ENCODE data around the gene MT3. TPM values are rescaled to one million over a fixed set of nuclear protein-coding genes. Genes with fewer than 3 reads are reported as not detected.

MT3 gene
- total RNA-seq (2021; ENCODE audit: unreplicated experiment) (not detected), Bru-seq, nascent RNA (not detected), BruChase-seq, experiment 1, labeled RNA remaining after a 2-hour chase (not detected), BruChase-seq, experiment 2, labeled RNA remaining after a 6-hour chase (not detected)
- polyA plus RNA-seq (2012; ENCODE audit: insufficient read length), result not detected
- long read RNA-seq, result 0 reads

DNA sequence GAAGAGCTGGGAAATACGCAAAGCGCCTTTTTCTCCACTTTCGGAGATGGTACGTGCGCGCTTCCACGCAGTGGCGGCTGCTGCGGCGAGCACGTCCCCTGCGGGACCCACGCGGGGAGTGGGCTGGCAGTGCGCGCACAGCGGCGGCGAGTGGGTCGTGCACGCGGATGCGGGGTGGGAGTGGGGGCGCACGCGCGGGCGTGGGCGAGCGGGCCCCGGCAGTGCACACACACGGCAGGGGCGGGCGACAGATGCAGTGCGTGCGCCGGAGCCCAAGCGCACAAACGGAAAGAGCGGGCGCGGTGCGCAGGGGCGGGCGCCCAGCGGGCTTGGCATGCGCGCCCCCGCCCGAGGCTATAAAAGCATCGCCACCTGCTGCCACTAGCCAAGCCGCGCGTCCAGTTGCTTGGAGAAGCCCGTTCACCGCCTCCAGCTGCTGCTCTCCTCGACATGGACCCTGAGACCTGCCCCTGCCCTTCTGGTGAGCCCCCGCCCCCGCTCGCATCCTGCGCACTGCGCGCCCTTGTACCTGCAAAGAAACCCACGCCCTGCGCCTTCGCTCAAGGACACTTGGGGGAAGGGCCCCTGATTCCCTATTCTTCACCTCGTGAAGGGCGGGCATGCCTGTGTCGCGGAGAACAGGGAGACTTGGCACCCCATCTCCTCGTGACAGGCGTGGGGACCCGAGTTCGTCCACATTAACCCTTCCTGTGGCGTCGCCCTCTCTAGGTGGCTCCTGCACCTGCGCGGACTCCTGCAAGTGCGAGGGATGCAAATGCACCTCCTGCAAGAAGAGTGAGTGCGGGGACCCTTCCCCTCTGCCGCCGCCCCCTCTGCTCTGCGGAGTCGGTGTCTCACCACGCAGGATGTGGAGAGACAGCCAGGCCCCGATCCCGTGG is at the start of gene MT3:
Gene MT3 (plus strand): TSS at position 388 of the 899 bp plus-strand sequence. CDS start 63 bp downstream, at position 451.
- no TSS peak for BruUV-seq (replicated peaks)
- no peaks in the 10 kb centered on the region; the same call in 1 of the 2 replicates for H3K27me3 ChIP-seq (ENCODE audit: control insufficient read depth, insufficient read depth, low read length)
- H3K9me3 ChIP-seq (ENCODE audit: control insufficient read depth, insufficient read depth, low read depth, low read length), result no peaks in the 10 kb centered on the region
- H3K36me3 ChIP-seq (ENCODE audit: control insufficient read depth, insufficient read depth, low read length), result no peaks in the 10 kb centered on the region
- peak within 1 kb of the TSS in 1 of 2 experiments; percentile 16; a peak in 1 of 4 replicates for H3K4me3 ChIP-seq (ENCODE audit: low read depth in 2 of 2, low read length in 2 of 2)
- intact Hi-C loops (cut with micrococcal nuclease; ENCODE audit: unreplicated experiment), result no loop called here
- H3K4me1 ChIP-seq (ENCODE audit: control insufficient read depth, insufficient read depth, low read length), result no peaks in the 10 kb centered on the region
- ChIA-PET POLR2A (no interaction called here), CTCF (no interaction called here)
- no peak for TF ChIP-seq TCF7L2 (IDR thresholded peaks at IDR 0.05; ENCODE audit: low read depth, low read length)
- TF ChIP-seq, protein P1, sequence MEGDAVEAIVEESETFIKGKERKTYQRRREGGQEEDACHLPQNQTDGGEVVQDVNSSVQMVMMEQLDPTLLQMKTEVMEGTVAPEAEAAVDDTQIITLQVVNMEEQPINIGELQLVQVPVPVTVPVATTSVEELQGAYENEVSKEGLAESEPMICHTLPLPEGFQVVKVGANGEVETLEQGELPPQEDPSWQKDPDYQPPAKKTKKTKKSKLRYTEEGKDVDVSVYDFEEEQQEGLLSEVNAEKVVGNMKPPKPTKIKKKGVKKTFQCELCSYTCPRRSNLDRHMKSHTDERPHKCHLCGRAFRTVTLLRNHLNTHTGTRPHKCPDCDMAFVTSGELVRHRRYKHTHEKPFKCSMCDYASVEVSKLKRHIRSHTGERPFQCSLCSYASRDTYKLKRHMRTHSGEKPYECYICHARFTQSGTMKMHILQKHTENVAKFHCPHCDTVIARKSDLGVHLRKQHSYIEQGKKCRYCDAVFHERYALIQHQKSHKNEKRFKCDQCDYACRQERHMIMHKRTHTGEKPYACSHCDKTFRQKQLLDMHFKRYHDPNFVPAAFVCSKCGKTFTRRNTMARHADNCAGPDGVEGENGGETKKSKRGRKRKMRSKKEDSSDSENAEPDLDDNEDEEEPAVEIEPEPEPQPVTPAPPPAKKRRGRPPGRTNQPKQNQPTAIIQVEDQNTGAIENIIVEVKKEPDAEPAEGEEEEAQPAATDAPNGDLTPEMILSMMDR (IDR thresholded peaks at IDR 0.05), result 0 out of 2 replicates have a peak, but pooled peaks have one; percentile 12
- no peak for TF ChIP-seq SIN3A (IDR thresholded peaks at IDR 0.05; ENCODE audit: borderline replicate concordance, insufficient read depth, low read depth, low read length)
- in situ Hi-C loops (cut with HindIII; ENCODE audit: low pct_unique_long_range_greater_than_20kb, low sequenced_read_pairs), result no loop called here
- no peak within 1 kb of the TSS for H3K27ac ChIP-seq (ENCODE audit: low read length)
- DNase-seq (ENCODE audit: low read depth, low spot score) (no peak), ATAC-seq (no peak)

DNA sequence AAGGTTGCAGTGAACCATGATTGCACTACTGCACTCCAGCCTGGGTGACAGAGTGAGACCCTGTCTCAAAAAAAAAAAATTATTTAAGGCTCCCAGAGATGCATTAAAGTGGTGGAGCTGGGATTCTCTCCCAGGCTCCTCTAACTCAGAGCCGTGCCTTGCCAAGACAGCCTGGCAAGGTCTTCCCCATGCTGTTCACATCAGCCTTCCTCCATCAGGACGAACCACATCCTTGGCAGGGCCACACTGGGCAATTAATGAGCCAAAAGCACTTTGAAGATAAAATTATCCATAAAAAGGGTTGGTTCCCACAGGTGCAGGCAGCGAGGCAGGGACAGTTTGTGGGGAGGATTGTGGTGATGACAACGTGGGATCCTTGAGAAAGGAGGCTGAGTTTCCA is 49.7 kb upstream of the MT3 start:
- Histone ChIP-seq H3K27ac (ENCODE audit: low read length) (no peak overlapping the region), H3K4me3 (ENCODE audit: low read depth in 2 of 2, low read length in 2 of 2) (no peak overlapping the region), H3K36me3 (ENCODE audit: control insufficient read depth, insufficient read depth, low read length) (no peaks in the 10 kb centered on the region), H3K9me3 (ENCODE audit: control insufficient read depth, insufficient read depth, low read depth, low read length) (no peaks in the 10 kb centered on the region), H3K4me1 (ENCODE audit: control insufficient read depth, insufficient read depth, low read length) (no peaks in the 10 kb centered on the region), H3K27me3 (ENCODE audit: control insufficient read depth, insufficient read depth, low read length) (no peaks in the 10 kb centered on the region)
- intact Hi-C loops (cut with micrococcal nuclease; ENCODE audit: unreplicated experiment), result no loop called here
- no peak for ATAC-seq
- DNase-seq (ENCODE audit: low read depth, low spot score), result no peak
- BruUV-seq (replicated peaks), result no TSS peak
- in situ Hi-C loops (cut with HindIII; ENCODE audit: low pct_unique_long_range_greater_than_20kb, low sequenced_read_pairs), result no loop called here
- CTCF ChIA-PET, result no interaction called here
- TF ChIP-seq TCF7L2 (IDR thresholded peaks at IDR 0.05; ENCODE audit: low read depth, low read length), result no peak
- POLR2A ChIA-PET, result no interaction called here

DNA sequence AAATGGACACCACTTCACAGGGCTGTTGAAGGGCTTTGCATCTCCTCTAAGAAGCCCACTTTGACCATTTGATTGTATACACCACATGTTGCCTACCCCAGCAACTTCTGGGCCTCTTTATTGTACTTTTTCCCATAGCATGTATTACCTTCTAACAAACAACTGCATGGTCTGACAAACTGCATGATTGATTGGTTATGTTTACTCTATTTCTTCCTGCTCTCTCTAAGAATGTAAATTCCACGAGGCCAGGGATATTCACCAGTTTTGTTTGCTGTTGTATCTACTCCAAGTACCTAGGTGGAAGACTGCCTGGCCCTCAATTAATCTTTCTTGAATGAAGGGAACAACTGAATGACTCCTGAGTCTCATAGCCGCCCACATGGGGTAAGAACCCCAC is 47.3 kb upstream of the MT3 start:
- BruUV-seq (replicated peaks), result no TSS peak

More for the DNA sequence above, 47.3 kb upstream of the MT3 start:
- ATAC-seq, result no peak
- H3K36me3 ChIP-seq (ENCODE audit: control insufficient read depth, insufficient read depth, low read length), result no peaks in the 10 kb centered on the region
- no peaks in the 10 kb centered on the region for H3K27me3 ChIP-seq (ENCODE audit: control insufficient read depth, insufficient read depth, low read length)
- CTCF ChIA-PET, result no interaction called here
- H3K27ac ChIP-seq (ENCODE audit: low read length), result no peak overlapping the region
- TF ChIP-seq SIN3A (IDR thresholded peaks at IDR 0.05; ENCODE audit: borderline replicate concordance, insufficient read depth, low read depth, low read length) (no peak), TCF7L2 (IDR thresholded peaks at IDR 0.05; ENCODE audit: low read depth, low read length) (no peak), POLR2AphosphoS5 (IDR thresholded peaks at IDR 0.05; ENCODE audit: low read depth, low read length) (no peak)
- TF ChIP-seq, protein P2, sequence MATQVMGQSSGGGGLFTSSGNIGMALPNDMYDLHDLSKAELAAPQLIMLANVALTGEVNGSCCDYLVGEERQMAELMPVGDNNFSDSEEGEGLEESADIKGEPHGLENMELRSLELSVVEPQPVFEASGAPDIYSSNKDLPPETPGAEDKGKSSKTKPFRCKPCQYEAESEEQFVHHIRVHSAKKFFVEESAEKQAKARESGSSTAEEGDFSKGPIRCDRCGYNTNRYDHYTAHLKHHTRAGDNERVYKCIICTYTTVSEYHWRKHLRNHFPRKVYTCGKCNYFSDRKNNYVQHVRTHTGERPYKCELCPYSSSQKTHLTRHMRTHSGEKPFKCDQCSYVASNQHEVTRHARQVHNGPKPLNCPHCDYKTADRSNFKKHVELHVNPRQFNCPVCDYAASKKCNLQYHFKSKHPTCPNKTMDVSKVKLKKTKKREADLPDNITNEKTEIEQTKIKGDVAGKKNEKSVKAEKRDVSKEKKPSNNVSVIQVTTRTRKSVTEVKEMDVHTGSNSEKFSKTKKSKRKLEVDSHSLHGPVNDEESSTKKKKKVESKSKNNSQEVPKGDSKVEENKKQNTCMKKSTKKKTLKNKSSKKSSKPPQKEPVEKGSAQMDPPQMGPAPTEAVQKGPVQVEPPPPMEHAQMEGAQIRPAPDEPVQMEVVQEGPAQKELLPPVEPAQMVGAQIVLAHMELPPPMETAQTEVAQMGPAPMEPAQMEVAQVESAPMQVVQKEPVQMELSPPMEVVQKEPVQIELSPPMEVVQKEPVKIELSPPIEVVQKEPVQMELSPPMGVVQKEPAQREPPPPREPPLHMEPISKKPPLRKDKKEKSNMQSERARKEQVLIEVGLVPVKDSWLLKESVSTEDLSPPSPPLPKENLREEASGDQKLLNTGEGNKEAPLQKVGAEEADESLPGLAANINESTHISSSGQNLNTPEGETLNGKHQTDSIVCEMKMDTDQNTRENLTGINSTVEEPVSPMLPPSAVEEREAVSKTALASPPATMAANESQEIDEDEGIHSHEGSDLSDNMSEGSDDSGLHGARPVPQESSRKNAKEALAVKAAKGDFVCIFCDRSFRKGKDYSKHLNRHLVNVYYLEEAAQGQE (IDR thresholded peaks at IDR 0.05; ENCODE audit: insufficient read depth in 1 of 2, low read depth in 2 of 2, low read length in 1 of 2), result no peak
- TF ChIP-seq, protein P1 (IDR thresholded peaks at IDR 0.05), result no peak
- DNase-seq (ENCODE audit: low read depth, low spot score), result no peak
- H3K4me1 ChIP-seq (ENCODE audit: control insufficient read depth, insufficient read depth, low read length), result no peaks in the 10 kb centered on the region
- no peak overlapping the region for H3K4me3 ChIP-seq (ENCODE audit: low read depth in 2 of 2, low read length in 2 of 2)
- POLR2A ChIA-PET, result no interaction called here
- intact Hi-C loops (cut with micrococcal nuclease; ENCODE audit: unreplicated experiment), result no loop called here
- in situ Hi-C loops (cut with HindIII; ENCODE audit: low pct_unique_long_range_greater_than_20kb, low sequenced_read_pairs), result no loop called here
- H3K9me3 ChIP-seq (ENCODE audit: control insufficient read depth, insufficient read depth, low read depth, low read length), result no peaks in the 10 kb centered on the region

Data from Panc1 (cell line).